ENCODE results near the gene PPP1R3D. TPM values are rescaled to one million over a fixed set of nuclear protein-coding genes. Genes with fewer than 3 reads are reported as not detected.

Gene PPP1R3D
- total and polyA plus RNA-seq, 10 of the 15 experiments (the other 5 are each of a cell fraction or from before 2014, with no cell fraction given) = 0.39 to 4.8 (median 2.9) TPM

DNA sequence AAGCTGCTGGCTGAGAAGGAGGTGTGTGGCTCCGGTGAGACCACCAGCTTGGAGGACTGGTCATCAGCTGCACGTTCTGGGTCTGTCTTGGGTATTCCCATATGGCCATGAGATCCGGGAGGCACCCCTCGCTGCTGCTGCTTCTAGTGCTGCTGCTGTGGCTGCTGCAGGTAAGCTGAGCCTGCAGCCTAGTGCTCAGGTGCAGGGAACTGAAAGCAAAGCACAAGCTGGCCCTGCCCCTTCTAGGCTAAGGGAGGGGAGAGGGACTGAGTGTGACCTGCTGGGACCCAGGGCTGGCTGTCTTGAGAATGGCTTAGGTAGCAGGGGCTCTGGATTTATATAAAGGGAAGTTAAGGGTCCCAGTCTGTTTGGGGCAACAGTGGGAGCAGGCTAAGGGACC is 18.5 kb upstream of the PPP1R3D start (continued):
- TF ChIP-seq, protein P1, sequence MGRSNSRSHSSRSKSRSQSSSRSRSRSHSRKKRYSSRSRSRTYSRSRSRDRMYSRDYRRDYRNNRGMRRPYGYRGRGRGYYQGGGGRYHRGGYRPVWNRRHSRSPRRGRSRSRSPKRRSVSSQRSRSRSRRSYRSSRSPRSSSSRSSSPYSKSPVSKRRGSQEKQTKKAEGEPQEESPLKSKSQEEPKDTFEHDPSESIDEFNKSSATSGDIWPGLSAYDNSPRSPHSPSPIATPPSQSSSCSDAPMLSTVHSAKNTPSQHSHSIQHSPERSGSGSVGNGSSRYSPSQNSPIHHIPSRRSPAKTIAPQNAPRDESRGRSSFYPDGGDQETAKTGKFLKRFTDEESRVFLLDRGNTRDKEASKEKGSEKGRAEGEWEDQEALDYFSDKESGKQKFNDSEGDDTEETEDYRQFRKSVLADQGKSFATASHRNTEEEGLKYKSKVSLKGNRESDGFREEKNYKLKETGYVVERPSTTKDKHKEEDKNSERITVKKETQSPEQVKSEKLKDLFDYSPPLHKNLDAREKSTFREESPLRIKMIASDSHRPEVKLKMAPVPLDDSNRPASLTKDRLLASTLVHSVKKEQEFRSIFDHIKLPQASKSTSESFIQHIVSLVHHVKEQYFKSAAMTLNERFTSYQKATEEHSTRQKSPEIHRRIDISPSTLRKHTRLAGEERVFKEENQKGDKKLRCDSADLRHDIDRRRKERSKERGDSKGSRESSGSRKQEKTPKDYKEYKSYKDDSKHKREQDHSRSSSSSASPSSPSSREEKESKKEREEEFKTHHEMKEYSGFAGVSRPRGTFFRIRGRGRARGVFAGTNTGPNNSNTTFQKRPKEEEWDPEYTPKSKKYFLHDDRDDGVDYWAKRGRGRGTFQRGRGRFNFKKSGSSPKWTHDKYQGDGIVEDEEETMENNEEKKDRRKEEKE (IDR thresholded peaks at IDR 0.05) = no peak
- no peak for TF ChIP-seq TBL1XR1 (IDR thresholded peaks at IDR 0.05; ENCODE audit: low read depth, low read length)
- TF ChIP-seq GATAD2B (conservative IDR thresholded peaks at IDR 0.05; ENCODE audit: low read depth) = no peak
- no peak for TF ChIP-seq CBX5 (IDR thresholded peaks at IDR 0.05; ENCODE audit: low read depth)
- TF ChIP-seq ZBED1 (IDR thresholded peaks at IDR 0.05; ENCODE audit: borderline replicate concordance) = no peak
- TF ChIP-seq IRF4 (IDR thresholded peaks at IDR 0.05; ENCODE audit: low read depth, low read length) = no peak
- no peak for TF ChIP-seq SIX5 (IDR thresholded peaks at IDR 0.05; ENCODE audit: low read depth, low read length, severe bottlenecking)
- TF ChIP-seq, protein P2, sequence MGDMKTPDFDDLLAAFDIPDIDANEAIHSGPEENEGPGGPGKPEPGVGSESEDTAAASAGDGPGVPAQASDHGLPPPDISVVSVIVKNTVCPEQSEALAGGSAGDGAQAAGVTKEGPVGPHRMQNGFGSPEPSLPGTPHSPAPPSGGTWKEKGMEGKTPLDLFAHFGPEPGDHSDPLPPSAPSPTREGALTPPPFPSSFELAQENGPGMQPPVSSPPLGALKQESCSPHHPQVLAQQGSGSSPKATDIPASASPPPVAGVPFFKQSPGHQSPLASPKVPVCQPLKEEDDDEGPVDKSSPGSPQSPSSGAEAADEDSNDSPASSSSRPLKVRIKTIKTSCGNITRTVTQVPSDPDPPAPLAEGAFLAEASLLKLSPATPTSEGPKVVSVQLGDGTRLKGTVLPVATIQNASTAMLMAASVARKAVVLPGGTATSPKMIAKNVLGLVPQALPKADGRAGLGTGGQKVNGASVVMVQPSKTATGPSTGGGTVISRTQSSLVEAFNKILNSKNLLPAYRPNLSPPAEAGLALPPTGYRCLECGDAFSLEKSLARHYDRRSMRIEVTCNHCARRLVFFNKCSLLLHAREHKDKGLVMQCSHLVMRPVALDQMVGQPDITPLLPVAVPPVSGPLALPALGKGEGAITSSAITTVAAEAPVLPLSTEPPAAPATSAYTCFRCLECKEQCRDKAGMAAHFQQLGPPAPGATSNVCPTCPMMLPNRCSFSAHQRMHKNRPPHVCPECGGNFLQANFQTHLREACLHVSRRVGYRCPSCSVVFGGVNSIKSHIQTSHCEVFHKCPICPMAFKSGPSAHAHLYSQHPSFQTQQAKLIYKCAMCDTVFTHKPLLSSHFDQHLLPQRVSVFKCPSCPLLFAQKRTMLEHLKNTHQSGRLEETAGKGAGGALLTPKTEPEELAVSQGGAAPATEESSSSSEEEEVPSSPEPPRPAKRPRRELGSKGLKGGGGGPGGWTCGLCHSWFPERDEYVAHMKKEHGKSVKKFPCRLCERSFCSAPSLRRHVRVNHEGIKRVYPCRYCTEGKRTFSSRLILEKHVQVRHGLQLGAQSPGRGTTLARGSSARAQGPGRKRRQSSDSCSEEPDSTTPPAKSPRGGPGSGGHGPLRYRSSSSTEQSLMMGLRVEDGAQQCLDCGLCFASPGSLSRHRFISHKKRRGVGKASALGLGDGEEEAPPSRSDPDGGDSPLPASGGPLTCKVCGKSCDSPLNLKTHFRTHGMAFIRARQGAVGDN (IDR thresholded peaks at IDR 0.05) = no peak
- TF ChIP-seq POU2F2 (IDR thresholded peaks at IDR 0.05; ENCODE audit: borderline replicate concordance, low read depth, low read length) = no peak
- TF ChIP-seq NRF1 (conservative IDR thresholded peaks at IDR 0.05; ENCODE audit: low read depth, low read length) = no peak
- no peak for TF ChIP-seq HCFC1 (IDR thresholded peaks at IDR 0.05; ENCODE audit: low read length)
- TF ChIP-seq, protein P3, sequence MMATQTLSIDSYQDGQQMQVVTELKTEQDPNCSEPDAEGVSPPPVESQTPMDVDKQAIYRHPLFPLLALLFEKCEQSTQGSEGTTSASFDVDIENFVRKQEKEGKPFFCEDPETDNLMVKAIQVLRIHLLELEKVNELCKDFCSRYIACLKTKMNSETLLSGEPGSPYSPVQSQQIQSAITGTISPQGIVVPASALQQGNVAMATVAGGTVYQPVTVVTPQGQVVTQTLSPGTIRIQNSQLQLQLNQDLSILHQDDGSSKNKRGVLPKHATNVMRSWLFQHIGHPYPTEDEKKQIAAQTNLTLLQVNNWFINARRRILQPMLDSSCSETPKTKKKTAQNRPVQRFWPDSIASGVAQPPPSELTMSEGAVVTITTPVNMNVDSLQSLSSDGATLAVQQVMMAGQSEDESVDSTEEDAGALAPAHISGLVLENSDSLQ (IDR thresholded peaks at IDR 0.05) = no peak

Measured in GM12878 (cell line).